Measurements from ENCODE around the gene TBRG4. TPM values are rescaled to one million over a fixed set of nuclear protein-coding genes. Genes with fewer than 3 reads are reported as not detected.
A peak's percentile ranks its signal among the peaks of the same experiment; 100 is the strongest.

TBRG4 gene
- polyA plus RNA-seq, 6 donors from 2014 or later = 26.5 to 49.9 (median 40.6) TPM

DNA sequence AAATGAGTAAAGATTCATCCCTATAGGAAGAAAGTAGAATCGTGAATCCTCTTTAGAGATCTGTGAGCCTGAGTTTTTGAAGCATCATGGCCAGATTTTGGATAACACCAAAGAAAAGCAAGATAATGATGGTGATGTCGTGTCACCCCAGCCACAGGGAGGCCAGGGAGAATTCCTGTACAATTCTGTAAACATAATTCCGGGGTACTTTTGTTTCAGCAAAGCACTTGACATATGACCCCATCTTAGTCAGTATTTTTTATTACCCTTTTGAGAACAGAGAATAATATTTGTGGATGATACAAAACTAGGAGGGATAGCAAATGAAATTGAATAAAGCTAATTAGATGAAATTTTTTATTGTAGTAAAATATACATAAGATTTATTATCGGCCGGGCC lies 56.5 kb downstream of the TBRG4 start:
- Mint-ChIP-seq H3K27ac (peak overlapping the region in 3 of 6 donors; percentile 76 to 98 (median 85)), H3K27me3 (no peaks in the 10 kb centered on the region), H3K9me3 (no peaks in the 10 kb centered on the region), H3K4me3 (peak overlapping the region in 1 of 8 donors; percentile 75), H3K36me3 (peaks cover 8 to 14% of the 10 kb centered on the region in 2 donors), H3K4me1 (peaks cover 59 to 78% (median 75%) of the 10 kb centered on the region in 3 donors)
- ATAC-seq (ENCODE audit: low read depth in 2 of 2) (no peak), DNase-seq (no peak)

DNA sequence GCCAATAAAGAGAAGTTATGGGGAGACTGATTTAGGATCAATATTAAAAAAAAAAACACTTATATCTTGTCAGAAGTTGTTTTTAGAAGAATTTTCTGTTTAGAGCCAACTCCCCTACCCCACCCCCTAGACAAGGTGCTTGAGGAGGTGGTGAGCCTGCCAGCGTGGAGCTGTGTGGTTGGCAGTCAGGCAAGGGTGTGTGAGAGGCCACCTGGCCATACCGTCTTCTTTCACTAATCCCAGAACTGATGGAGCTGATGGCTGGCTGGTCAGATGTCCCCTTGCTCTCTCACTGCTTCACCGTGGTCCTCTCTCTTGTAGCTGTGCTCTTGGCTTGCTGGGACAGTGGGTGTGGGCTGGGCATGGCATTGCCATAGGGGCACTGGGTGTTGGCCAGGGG lies 57.1 kb downstream of the TBRG4 start:
- ATAC-seq (ENCODE audit: low read depth in 2 of 2) = no peak
- no peak for DNase-seq
- peaks cover 8 to 16% of the 10 kb centered on the region in 2 donors for H3K36me3 Mint-ChIP-seq
- H3K27ac Mint-ChIP-seq = peak overlapping the region in 5 of 6 donors; percentile 17 to 98 (median 76)
- no peak overlapping the region for H3K4me3 Mint-ChIP-seq
- H3K27me3 Mint-ChIP-seq = no peaks in the 10 kb centered on the region
- no peaks in the 10 kb centered on the region for H3K9me3 Mint-ChIP-seq
- H3K4me1 Mint-ChIP-seq = peaks cover 61 to 79% (median 75%) of the 10 kb centered on the region in 3 donors

GRCh38 chr7:45053941-45054340 lies 57.6 kb downstream of the TBRG4 start:
- H3K27ac Mint-ChIP-seq = peak overlapping the region in 5 of 6 donors; percentile 17 to 85 (median 70)
- peaks cover 8 to 16% of the 10 kb centered on the region in 2 donors for H3K36me3 Mint-ChIP-seq
- ATAC-seq (ENCODE audit: low read depth in 2 of 2) = no peak
- no peaks in the 10 kb centered on the region for H3K27me3 Mint-ChIP-seq
- DNase-seq = no peak
- H3K9me3 Mint-ChIP-seq = no peaks in the 10 kb centered on the region
- no peak overlapping the region for H3K4me3 Mint-ChIP-seq
- H3K4me1 Mint-ChIP-seq = peaks cover 61 to 79% (median 75%) of the 10 kb centered on the region in 3 donors

DNA sequence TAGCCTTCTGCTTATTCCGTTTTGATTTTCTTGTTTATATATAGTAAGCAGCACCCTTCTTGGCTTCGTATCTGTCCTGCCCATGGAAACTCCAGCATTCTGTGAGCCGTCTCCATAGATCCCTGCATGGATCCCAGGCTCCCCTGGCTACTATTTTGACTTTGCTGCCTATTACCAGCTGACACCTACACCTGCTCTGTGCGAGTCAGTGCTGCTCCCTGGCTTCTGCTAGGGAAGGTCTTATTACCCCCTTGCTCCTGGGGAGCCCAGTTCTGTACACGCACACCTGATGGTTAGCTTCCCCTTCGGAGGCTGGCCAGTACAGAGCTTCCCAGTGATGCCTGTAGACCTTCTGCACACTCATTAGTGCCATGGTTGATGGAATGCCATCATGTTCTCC lies 58.1 kb downstream of the TBRG4 start:
- peak overlapping the region in 5 of 6 donors; percentile 62 to 87 (median 70) for H3K27ac Mint-ChIP-seq
- no peak for ATAC-seq (ENCODE audit: low read depth in 2 of 2)

DNA sequence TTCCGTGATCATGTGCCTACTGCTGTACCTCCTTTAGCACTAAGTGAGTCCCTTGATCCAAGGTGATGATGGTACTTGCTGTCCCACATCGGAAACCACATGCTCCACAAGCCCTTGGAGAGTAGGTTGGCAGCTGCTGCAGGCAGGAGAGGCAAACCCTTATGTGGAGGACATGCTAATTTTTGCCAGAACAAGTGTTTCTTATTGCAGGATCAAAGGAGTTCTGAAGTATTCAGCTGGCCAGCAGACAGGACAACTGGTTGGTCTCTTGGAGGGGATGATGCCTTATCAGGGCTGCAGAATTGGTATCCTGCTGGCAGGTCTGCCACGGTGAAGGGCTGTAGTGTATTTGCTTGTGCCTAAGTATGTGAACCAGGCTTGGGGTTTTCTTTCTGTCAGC lies 59.5 kb downstream of the TBRG4 start:
- Mint-ChIP-seq H3K36me3 (peaks cover 8 to 25% of the 10 kb centered on the region in 2 donors), H3K4me3 (peak overlapping the region in 1 of 8 donors; percentile 6), H3K4me1 (peaks cover 57 to 64% (median 63%) of the 10 kb centered on the region in 3 donors)

More for the DNA sequence above, 58.1 kb downstream of the TBRG4 start:
- Mint-ChIP-seq H3K4me1 (peaks cover 58 to 77% (median 72%) of the 10 kb centered on the region in 3 donors), H3K27me3 (no peaks in the 10 kb centered on the region), H3K4me3 (no peak overlapping the region), H3K36me3 (peaks cover 8 to 16% of the 10 kb centered on the region in 2 donors), H3K9me3 (no peaks in the 10 kb centered on the region)
- no peak for DNase-seq

GRCh38 chr7:45050198-45050597 lies 61.3 kb downstream of the TBRG4 start:
- ATAC-seq (ENCODE audit: low read depth in 2 of 2) (peak; percentile 74 to 91), DNase-seq (no peak)
- Mint-ChIP-seq H3K9me3 (no peaks in the 10 kb centered on the region), H3K4me3 (peak overlapping the region in 3 of 8 donors; percentile 18 to 59 (median 21)), H3K4me1 (peaks cover 48 to 53% (median 51%) of the 10 kb centered on the region in 3 donors), H3K27me3 (no peaks in the 10 kb centered on the region), H3K27ac (peak overlapping the region in 5 of 6 donors; percentile 44 to 84 (median 78)), H3K36me3 (peaks cover 8 to 19% of the 10 kb centered on the region in 2 donors)

More for the DNA sequence above, 59.5 kb downstream of the TBRG4 start:
- H3K27ac Mint-ChIP-seq = peak overlapping the region; percentile 35 to 85 (median 56)
- H3K27me3 Mint-ChIP-seq = no peaks in the 10 kb centered on the region
- no peak for DNase-seq
- no peak for ATAC-seq (ENCODE audit: low read depth in 2 of 2)
- no peaks in the 10 kb centered on the region for H3K9me3 Mint-ChIP-seq

Other genes starting within 250 kb of the TBRG4 start
- 1 to 10 TPM; 2.9 to 4.5 (median 3.5) TPM for gene PURB, start 226.2 kb downstream of the TBRG4 start, polyA plus RNA-seq (ENCODE audit: low read depth in 6 of 6)
- 100 to 1,000 TPM in 3 of 6 donors, 10 to 100 TPM in 3; 83.1 to 151 (median 99.6) TPM for gene MYO1G, start 132.7 kb downstream of the TBRG4 start, polyA plus RNA-seq (ENCODE audit: low read depth in 6 of 6)
- gene CCM2, start 111.5 kb downstream of the TBRG4 start, polyA plus RNA-seq (ENCODE audit: low read depth in 6 of 6) = 100 to 1,000 TPM in 2 of 6 donors, 10 to 100 TPM in 4; 69.3 to 136 (median 77.3) TPM
- not detected for gene NACAD, start 22.7 kb downstream of the TBRG4 start, polyA plus RNA-seq (ENCODE audit: low read depth in 6 of 6)
- gene RAMP3, start 46.1 kb upstream of the TBRG4 start, polyA plus RNA-seq (ENCODE audit: low read depth in 6 of 6) = not detected